Measurements from ENCODE around the gene PIAS3. TPM values are rescaled to one million over a fixed set of nuclear protein-coding genes. Genes with fewer than 3 reads are reported as not detected.

Gene PIAS3
- total RNA-seq, 4 donors from 2014 or later: 11.9 to 25.3 (median 22.9) TPM

DNA sequence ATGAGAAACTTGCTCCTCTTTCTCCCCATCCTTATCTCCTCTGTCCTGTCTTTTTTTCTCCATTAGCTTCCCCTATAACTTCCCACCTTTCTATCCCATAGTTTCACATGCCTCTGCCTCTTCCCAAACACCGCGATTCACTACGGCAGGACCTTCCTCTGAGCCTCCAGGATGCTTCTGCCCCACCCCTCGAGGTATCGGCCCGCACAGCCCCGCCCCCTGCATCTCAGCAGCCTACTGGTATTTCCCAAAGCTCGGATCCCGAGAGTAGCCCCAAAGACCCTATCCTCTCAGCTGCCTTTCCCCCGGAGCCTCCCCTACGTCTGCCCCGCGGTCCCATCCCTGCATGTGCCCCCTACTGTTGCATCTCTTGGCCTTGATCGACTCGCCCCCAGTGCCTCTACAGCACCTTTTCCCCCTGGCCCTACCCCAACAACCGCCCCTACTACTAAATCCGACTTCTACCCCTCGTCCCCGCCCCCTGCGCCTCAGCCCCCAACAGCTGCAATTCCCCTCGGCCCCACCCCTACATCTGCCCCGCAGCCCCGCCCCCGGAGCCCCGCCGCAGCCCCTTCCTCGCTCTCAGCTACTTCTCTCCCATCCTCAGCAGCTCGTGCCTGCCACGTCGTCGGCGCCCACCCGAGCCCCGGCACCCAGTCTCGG lies 512 bp downstream of the PIAS3 start:
- no peak for TF ChIP-seq POLR2A (IDR thresholded peaks at IDR 0.05; ENCODE audit: low read depth)
- TF ChIP-seq, protein P1, sequence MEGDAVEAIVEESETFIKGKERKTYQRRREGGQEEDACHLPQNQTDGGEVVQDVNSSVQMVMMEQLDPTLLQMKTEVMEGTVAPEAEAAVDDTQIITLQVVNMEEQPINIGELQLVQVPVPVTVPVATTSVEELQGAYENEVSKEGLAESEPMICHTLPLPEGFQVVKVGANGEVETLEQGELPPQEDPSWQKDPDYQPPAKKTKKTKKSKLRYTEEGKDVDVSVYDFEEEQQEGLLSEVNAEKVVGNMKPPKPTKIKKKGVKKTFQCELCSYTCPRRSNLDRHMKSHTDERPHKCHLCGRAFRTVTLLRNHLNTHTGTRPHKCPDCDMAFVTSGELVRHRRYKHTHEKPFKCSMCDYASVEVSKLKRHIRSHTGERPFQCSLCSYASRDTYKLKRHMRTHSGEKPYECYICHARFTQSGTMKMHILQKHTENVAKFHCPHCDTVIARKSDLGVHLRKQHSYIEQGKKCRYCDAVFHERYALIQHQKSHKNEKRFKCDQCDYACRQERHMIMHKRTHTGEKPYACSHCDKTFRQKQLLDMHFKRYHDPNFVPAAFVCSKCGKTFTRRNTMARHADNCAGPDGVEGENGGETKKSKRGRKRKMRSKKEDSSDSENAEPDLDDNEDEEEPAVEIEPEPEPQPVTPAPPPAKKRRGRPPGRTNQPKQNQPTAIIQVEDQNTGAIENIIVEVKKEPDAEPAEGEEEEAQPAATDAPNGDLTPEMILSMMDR (IDR thresholded peaks at IDR 0.05): peak in 1 of 3 experiments; percentile 6
- Histone ChIP-seq H3K4me1 (peaks cover 13 to 24% (median 23%) of the 10 kb centered on the region in 4 donors), H3K27ac (replicated peaks in 1 of 4) (peak overlapping the region; percentile 87 to 96 (median 94)), H3K27me3 (no peaks in the 10 kb centered on the region), H3K36me3 (peaks cover 15 to 37% (median 35%) of the 10 kb centered on the region in 4 donors), H3K4me3 (peak overlapping the region; percentile 83 to 95 (median 88)), H3K9me3 (no peaks in the 10 kb centered on the region)
- intact Hi-C loops (cut with DNase I): no loop called here
- no peak for DNase-seq (ENCODE audit: extremely low spot score)
- WGBS: under 1% methylated on average over 26 of the region's 35 CpGs

DNA sequence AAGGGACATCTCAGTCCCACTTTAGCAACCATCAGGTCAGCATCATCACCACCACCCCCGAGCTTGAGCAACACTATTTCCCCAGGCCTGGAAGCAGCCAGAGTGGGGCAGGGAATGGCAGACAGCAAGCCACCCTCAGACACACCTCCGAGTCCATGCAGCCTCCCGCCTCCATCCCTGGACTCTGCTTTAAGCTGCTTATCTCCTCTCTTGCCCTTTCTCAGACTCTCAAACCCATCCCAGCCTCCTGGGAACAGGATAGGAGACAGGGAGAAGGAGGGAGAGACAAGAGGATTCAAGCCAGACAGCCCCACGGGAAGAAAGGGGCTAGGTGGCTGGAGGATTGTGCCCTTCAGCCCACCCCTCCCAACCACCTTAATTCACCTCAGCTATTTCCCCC lies 1.7 kb downstream of the PIAS3 start:
- 92% methylated on average over 3 of the region's 4 CpGs for WGBS
- Histone ChIP-seq H3K27ac (replicated peaks in 1 of 4) (no peak overlapping the region), H3K4me3 (no peak overlapping the region), H3K27me3 (no peaks in the 10 kb centered on the region), H3K36me3 (peaks cover 19 to 49% (median 47%) of the 10 kb centered on the region in 4 donors), H3K4me1 (peaks cover 13 to 24% (median 23%) of the 10 kb centered on the region in 4 donors), H3K9me3 (no peaks in the 10 kb centered on the region)
- no peak for TF ChIP-seq EP300 (IDR thresholded peaks at IDR 0.05)
- no peak for TF ChIP-seq POLR2AphosphoS5 (IDR thresholded peaks at IDR 0.05)
- no peak for TF ChIP-seq POLR2A (IDR thresholded peaks at IDR 0.05; ENCODE audit: low read depth)
- TF ChIP-seq, protein P1 (IDR thresholded peaks at IDR 0.05): no peak
- DNase-seq (ENCODE audit: extremely low spot score): no peak
- intact Hi-C loops (cut with DNase I): no loop called here

GRCh38 chr1:145855426-145855948 lies 3.4 kb downstream of the PIAS3 start:
- H3K9me3 ChIP-seq: no peaks in the 10 kb centered on the region
- H3K27ac ChIP-seq (replicated peaks in 1 of 4): no peak overlapping the region
- TF ChIP-seq, protein P1 (IDR thresholded peaks at IDR 0.05): peak in 1 of 3 experiments; percentile 6
- no peak for TF ChIP-seq POLR2A (IDR thresholded peaks at IDR 0.05; ENCODE audit: low read depth)
- no peak for TF ChIP-seq EP300 (IDR thresholded peaks at IDR 0.05)
- H3K4me3 ChIP-seq: no peak overlapping the region
- H3K4me1 ChIP-seq: peaks cover 13 to 24% (median 23%) of the 10 kb centered on the region in 4 donors
- no peaks in the 10 kb centered on the region for H3K27me3 ChIP-seq
- H3K36me3 ChIP-seq: peaks cover 36 to 66% (median 64%) of the 10 kb centered on the region in 4 donors
- 84% methylated on average over 7 of the region's 7 CpGs for WGBS
- DNase-seq (ENCODE audit: extremely low spot score): no peak
- intact Hi-C loops (cut with DNase I): no loop called here

DNA sequence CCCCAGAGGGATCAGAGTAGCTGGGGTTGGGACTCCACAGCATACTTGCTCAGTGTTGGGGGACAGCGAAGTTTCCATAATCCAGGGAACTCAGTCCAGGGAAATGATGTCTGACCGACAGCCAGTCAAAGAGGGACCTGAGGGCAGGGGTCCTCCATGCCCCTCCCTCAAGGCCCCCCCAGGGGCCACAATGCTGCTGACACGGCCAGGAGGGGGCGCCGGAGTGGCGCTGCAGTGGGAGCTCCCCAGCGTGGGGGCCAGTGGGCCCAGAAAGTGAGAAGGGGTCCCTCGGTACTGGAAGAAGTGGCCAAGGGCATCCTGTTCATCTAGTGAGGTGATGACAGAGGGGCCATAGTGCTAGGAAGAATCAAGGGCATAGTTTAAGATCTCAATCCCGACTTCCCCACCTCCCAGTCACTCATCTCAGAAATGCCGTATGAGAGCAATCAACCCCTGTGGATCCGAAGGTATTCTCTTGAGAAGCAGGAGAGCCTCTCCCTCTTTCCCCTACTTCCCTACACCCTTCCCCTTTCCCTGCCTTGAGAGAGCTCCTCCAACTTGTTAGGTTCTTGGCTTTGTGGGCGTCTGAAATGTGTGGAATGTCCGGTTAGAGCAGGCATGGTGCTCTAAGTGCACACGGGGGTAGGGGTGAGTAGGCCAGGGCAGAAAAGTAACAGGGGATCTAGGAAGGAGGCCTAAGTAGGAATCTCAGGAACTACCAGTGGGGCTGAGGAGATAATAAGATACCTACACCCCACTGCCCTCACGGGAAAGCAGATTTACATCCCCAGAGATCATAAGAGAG lies 9.3 kb downstream of the PIAS3 start:
- no peaks in the 10 kb centered on the region for H3K9me3 ChIP-seq
- H3K27ac ChIP-seq (replicated peaks in 1 of 4): peak overlapping the region in 2 of 4 donors; percentile 18 to 31
- intact Hi-C loops (cut with DNase I): loop anchor here (5.0 kb wide), 1 partner anchor 63 kb away; the partner anchor contains the start of gene ITGA10
- H3K27me3 ChIP-seq: no peaks in the 10 kb centered on the region
- 67% methylated on average over 12 of the region's 15 CpGs for WGBS
- no peak overlapping the region for H3K4me3 ChIP-seq
- peaks cover 9 to 19% (median 17%) of the 10 kb centered on the region in 4 donors for H3K4me1 ChIP-seq
- DNase-seq (ENCODE audit: extremely low spot score): no peak
- no peak for TF ChIP-seq POLR2AphosphoS5 (IDR thresholded peaks at IDR 0.05)
- TF ChIP-seq, protein P1 (IDR thresholded peaks at IDR 0.05): peak in 1 of 3 experiments; percentile 13
- TF ChIP-seq EP300 (IDR thresholded peaks at IDR 0.05): no peak
- TF ChIP-seq POLR2A (IDR thresholded peaks at IDR 0.05; ENCODE audit: low read depth): no peak
- H3K36me3 ChIP-seq: peaks cover 48 to 72% (median 68%) of the 10 kb centered on the region in 4 donors
